GM23338 (cell line): Measurements from ENCODE around the gene ENOX1. TPM values are rescaled to one million over a fixed set of nuclear protein-coding genes. Genes with fewer than 3 reads are reported as not detected.
"Not testable (repeated sequence)": the region's sequence is repeated elsewhere in the genome, so short reads cannot be mapped to it uniquely, and the experiment has no call there.

Source experiments
- ATAC-seq: fragments of 200-7000 bp; cut with Tn5 transposase; 3 replicates; pipeline ENCODE4 v1.9.1; 2020
- DNase-seq: peaks from one replicate; pipeline ENCODE4 v3.0.0-alpha.2; 2015; ENCODE audit warnings: low spot score
- H2AFZ ChIP-seq: fragments of 200-600 bp; sonication (generic); 2 replicates; pipeline ENCODE4 v1.8.0; 2016; ENCODE audit warnings: antibody characterized with exemption, mild to moderate bottlenecking, moderate library complexity
- H3F3A ChIP-seq: fragments of 200-600 bp; sonication (generic); replicated peaks from 2 replicates; pipeline ENCODE4 v1.8.0; 2017; ENCODE audit warnings: antibody characterized with exemption, mixed run types, low read depth
- H3K27ac ChIP-seq: fragments of 200-600 bp; sonication (generic); 2 replicates; pipeline ENCODE4 v1.6.1; 2016; ENCODE audit warnings: low read depth
- H3K27me3 ChIP-seq: fragments of 200-600 bp; sonication (generic); 2 replicates; pipeline ENCODE4 v1.8.0; 2016; ENCODE audit warnings: mild to moderate bottlenecking, mixed run types, moderate library complexity; ENCODE audit not compliant: insufficient read depth
- H3K36me3 ChIP-seq: fragments of 200-600 bp; sonication (generic); 2 replicates; pipeline ENCODE4 v1.8.0; 2016; ENCODE audit warnings: mild to moderate bottlenecking; ENCODE audit not compliant: insufficient read depth
- H3K4me1 ChIP-seq: fragments of 200-600 bp; sonication (generic); 2 replicates; pipeline ENCODE4 v1.8.0; 2016; ENCODE audit warnings: mild to moderate bottlenecking, moderate library complexity; ENCODE audit not compliant: insufficient read depth
- H3K4me2 ChIP-seq: fragments of 200-600 bp; sonication (generic); 2 replicates; pipeline ENCODE4 v1.7.1; 2017; ENCODE audit warnings: mixed run types
- H3K4me3 ChIP-seq: fragments of 200-600 bp; sonication (generic); 2 replicates; pipeline ENCODE4 v1.6.1; 2016; ENCODE audit warnings: mixed run types
- H3K79me2 ChIP-seq: fragments of 200-600 bp; sonication (generic); replicated peaks from 2 replicates; pipeline ENCODE4 v1.8.0; 2017; ENCODE audit warnings: mild to moderate bottlenecking; ENCODE audit not compliant: insufficient read depth
- H3K9me2 ChIP-seq: fragments of 200-600 bp; sonication (generic); 2 replicates; pipeline ENCODE4 v1.8.0; 2017; ENCODE audit not compliant: insufficient read depth
- H4K20me1 ChIP-seq: fragments of 200-600 bp; sonication (generic); replicated peaks from 2 replicates; pipeline ENCODE4 v1.8.0; 2017; ENCODE audit warnings: mild to moderate bottlenecking; ENCODE audit not compliant: insufficient read depth
- H3K27ac Mint-ChIP-seq: 2 replicates; pipeline ENCODE4 v1.8.0; 2020; ENCODE audit warnings: inconsistent platforms, mild to moderate bottlenecking, moderate library complexity, mixed read lengths
- H3K27me3 Mint-ChIP-seq: 3 replicates; pipeline ENCODE4 v1.8.0; 2022; ENCODE audit warnings: low read depth, mild to moderate bottlenecking, moderate library complexity, mixed read lengths, inconsistent platforms; ENCODE audit not compliant: insufficient read depth, poor library complexity
- H3K36me3 Mint-ChIP-seq: 3 replicates; pipeline ENCODE4 v1.8.0; 2021; ENCODE audit warnings: low read depth, mild to moderate bottlenecking, inconsistent platforms, moderate library complexity, mixed read lengths
- H3K4me1 Mint-ChIP-seq: 3 replicates; pipeline ENCODE4 v1.8.0; 2020; ENCODE audit warnings: mild to moderate bottlenecking, inconsistent platforms, mixed read lengths
- H3K4me3 Mint-ChIP-seq: 3 replicates; pipeline ENCODE4 v1.8.0; 2021; ENCODE audit warnings: moderate library complexity, mild to moderate bottlenecking, inconsistent platforms, mixed read lengths
- H3K9me3 Mint-ChIP-seq: 3 replicates; pipeline ENCODE4 v1.8.0; 2020; ENCODE audit warnings: moderate library complexity, mild to moderate bottlenecking, inconsistent platforms, mixed read lengths
- ETS1 ChIP-seq: IDR thresholded peaks from 2 replicates; pipeline ENCODE4 v1.6.1; 2016; ENCODE audit warnings: antibody characterized with exemption
- EZH2phosphoT487 ChIP-seq: fragments of 200-600 bp; sonication (generic); IDR thresholded peaks from one replicate; pipeline ENCODE4 v1.8.1; 2018; ENCODE audit warnings: antibody characterized with exemption; ENCODE audit not compliant: unreplicated experiment
- STAT1 ChIP-seq: IDR thresholded peaks from one replicate; pipeline ENCODE4 v1.6.1; 2016; ENCODE audit warnings: antibody characterized with exemption; ENCODE audit not compliant: unreplicated experiment
- ZNF114 ChIP-seq: fragments of 250-450 bp; sonication (Bioruptor Pico); IDR thresholded peaks from 2 replicates; pipeline ENCODE4 v1.5.0; 2020; ENCODE audit warnings: mild to moderate bottlenecking, moderate library complexity
- polyA plus RNA-seq: library from polyadenylated mRNA; unstranded; fragments of >200 nt; fragmentation: Nextera tagmentation; extraction: Ambion mirVana; gene quantifications from 2 replicates; pipeline ENCODE4 v1.2.1, GENCODE V29; 2016
- total RNA-seq: library from RNA; depleted of rRNA; stranded (reverse); fragments of >200 nt; shearing (Covaris generic); gene quantifications from 2 replicates; pipeline ENCODE4 v1.2.3, GENCODE V29; 2014
- TF ChIP-seq, protein P1 (sequence below): fragments of 250-450 bp; sonication (Bioruptor Pico); IDR thresholded peaks from 2 replicates; pipeline ENCODE4 v1.5.0; 2020; ENCODE audit warnings: mild to moderate bottlenecking, moderate library complexity

The ENOX1 gene
- total and polyA plus RNA-seq, 2 experiments from 2014 or later, result 0.66 to 0.81 TPM

- H2AFZ ChIP-seq, H3K36me3 ChIP-seq, H3K27ac Mint-ChIP-seq, H3K4me3 ChIP-seq, H3K9me2 ChIP-seq, H3K4me1 Mint-ChIP-seq, H3K4me3 Mint-ChIP-seq, H3K27ac ChIP-seq, ATAC-seq, H4K20me1 ChIP-seq, H3K79me2 ChIP-seq, H3F3A ChIP-seq, H3K36me3 Mint-ChIP-seq, H3K27me3 Mint-ChIP-seq, H3K4me2 ChIP-seq, H3K27me3 ChIP-seq, DNase-seq, H3K4me1 ChIP-seq: not testable (repeated sequence)
- H3K9me3 Mint-ChIP-seq, result peaks cover 32% of the 10 kb centered on the region
These were observed 369.9 kb downstream of the ENOX1 start for GRCh38 chr13:43416842-43417241.

DNA sequence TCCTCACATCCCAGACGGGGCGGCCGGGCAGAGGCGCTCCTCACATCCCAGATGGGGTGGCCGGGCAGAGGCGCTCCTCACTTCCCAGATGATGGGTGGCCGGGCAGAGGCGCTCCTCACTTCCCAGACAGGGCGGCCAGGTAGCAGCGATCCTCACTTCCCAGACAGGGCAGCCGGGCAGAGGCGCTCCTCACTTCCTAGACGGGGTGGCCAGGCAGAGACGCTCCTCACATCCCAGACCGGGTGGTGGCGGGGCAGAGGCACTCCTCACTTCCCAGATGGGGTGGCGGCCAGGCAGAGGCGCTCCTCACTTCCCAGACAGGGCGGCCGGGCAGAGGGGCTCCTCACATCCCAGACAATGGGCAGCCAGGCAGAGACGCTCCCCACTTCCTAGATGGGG, 370.4 kb downstream of the ENOX1 start:
- H3K4me3 Mint-ChIP-seq, H3K4me1 Mint-ChIP-seq, H3K36me3 Mint-ChIP-seq, H3K4me2 ChIP-seq, H3K27ac ChIP-seq, H3K36me3 ChIP-seq, H3K9me2 ChIP-seq, H3K27me3 Mint-ChIP-seq, H3K27ac Mint-ChIP-seq, H3K27me3 ChIP-seq, ATAC-seq, DNase-seq, H4K20me1 ChIP-seq, H2AFZ ChIP-seq, H3K4me3 ChIP-seq, H3K79me2 ChIP-seq, H3F3A ChIP-seq, H3K4me1 ChIP-seq: not testable (repeated sequence)
- H3K9me3 Mint-ChIP-seq, result peaks cover 32% of the 10 kb centered on the region

DNA sequence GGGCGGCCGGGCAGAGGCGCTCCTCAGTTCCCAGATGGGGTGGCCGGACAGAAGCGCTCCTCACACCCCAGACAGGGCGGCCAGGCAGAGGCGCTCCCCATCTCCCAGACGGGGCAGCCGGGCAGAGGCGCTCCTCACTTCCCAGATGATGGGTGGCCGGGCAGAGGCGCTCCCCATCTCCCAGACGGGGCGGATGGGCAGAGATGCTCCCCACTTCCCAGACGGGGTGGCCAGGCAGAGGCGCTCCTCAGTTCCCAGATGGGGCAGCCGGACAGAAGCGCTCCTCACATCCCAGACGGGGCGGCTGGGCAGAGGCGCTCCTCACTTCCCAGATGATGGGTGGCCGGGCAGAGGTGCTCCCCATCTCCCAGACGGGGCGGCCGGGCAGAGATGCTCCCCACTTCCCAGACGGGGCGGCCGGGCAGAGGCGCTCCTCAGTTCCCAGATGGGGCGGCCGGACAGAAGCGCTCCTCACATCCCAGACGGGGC, 370.8 kb downstream of the ENOX1 start:
- H3K27me3 ChIP-seq, H3K27me3 Mint-ChIP-seq, DNase-seq, H3K4me3 Mint-ChIP-seq, H2AFZ ChIP-seq, H3F3A ChIP-seq, H3K27ac ChIP-seq, H4K20me1 ChIP-seq, H3K9me2 ChIP-seq, H3K36me3 ChIP-seq, H3K27ac Mint-ChIP-seq, H3K4me1 ChIP-seq, H3K4me3 ChIP-seq, H3K36me3 Mint-ChIP-seq, H3K4me2 ChIP-seq, H3K4me1 Mint-ChIP-seq, ATAC-seq, H3K79me2 ChIP-seq: not testable (repeated sequence)
- H3K9me3 Mint-ChIP-seq, result peaks cover 32% of the 10 kb centered on the region

GRCh38 chr13:43414111-43414510, 372.7 kb downstream of the ENOX1 start:
- H3K9me3 Mint-ChIP-seq, result peaks cover 20% of the 10 kb centered on the region; the same call in 2 of the 3 replicates
- Histone ChIP-seq H3K4me2 (no peak overlapping the region), H4K20me1 (no peaks in the 10 kb centered on the region), H3K36me3 (no peaks in the 10 kb centered on the region), H3K4me1 (no peaks in the 10 kb centered on the region; the same call in 1 of the 2 replicates), H2AFZ (no peak overlapping the region), H3K79me2 (no peaks in the 10 kb centered on the region), H3K27ac (no peak overlapping the region), H3K9me2 (0 out of 2 replicates have a peak, but pooled peaks cover 2% of the 10 kb centered on the region), H3K4me3 (no peak overlapping the region), H3K27me3 (no peaks in the 10 kb centered on the region), H3F3A (no peaks in the 10 kb centered on the region)
- peaks cover 4% of the 10 kb centered on the region; the same call in 2 of the 3 replicates for H3K4me1 Mint-ChIP-seq
- H3K4me3 Mint-ChIP-seq, result no peak overlapping the region
- ATAC-seq (no peak), DNase-seq (no peak)
- H3K36me3 Mint-ChIP-seq, result peaks cover 9% of the 10 kb centered on the region; the same call in 2 of the 3 replicates
- H3K27me3 Mint-ChIP-seq, result no peaks in the 10 kb centered on the region
- H3K27ac Mint-ChIP-seq, result no peak overlapping the region
- TF ChIP-seq ZNF114 (CRISPR knock-in tag) (no peak), ETS1 (no peak), STAT1 (no peak), EZH2phosphoT487 (no peak)
- TF ChIP-seq, protein P1, sequence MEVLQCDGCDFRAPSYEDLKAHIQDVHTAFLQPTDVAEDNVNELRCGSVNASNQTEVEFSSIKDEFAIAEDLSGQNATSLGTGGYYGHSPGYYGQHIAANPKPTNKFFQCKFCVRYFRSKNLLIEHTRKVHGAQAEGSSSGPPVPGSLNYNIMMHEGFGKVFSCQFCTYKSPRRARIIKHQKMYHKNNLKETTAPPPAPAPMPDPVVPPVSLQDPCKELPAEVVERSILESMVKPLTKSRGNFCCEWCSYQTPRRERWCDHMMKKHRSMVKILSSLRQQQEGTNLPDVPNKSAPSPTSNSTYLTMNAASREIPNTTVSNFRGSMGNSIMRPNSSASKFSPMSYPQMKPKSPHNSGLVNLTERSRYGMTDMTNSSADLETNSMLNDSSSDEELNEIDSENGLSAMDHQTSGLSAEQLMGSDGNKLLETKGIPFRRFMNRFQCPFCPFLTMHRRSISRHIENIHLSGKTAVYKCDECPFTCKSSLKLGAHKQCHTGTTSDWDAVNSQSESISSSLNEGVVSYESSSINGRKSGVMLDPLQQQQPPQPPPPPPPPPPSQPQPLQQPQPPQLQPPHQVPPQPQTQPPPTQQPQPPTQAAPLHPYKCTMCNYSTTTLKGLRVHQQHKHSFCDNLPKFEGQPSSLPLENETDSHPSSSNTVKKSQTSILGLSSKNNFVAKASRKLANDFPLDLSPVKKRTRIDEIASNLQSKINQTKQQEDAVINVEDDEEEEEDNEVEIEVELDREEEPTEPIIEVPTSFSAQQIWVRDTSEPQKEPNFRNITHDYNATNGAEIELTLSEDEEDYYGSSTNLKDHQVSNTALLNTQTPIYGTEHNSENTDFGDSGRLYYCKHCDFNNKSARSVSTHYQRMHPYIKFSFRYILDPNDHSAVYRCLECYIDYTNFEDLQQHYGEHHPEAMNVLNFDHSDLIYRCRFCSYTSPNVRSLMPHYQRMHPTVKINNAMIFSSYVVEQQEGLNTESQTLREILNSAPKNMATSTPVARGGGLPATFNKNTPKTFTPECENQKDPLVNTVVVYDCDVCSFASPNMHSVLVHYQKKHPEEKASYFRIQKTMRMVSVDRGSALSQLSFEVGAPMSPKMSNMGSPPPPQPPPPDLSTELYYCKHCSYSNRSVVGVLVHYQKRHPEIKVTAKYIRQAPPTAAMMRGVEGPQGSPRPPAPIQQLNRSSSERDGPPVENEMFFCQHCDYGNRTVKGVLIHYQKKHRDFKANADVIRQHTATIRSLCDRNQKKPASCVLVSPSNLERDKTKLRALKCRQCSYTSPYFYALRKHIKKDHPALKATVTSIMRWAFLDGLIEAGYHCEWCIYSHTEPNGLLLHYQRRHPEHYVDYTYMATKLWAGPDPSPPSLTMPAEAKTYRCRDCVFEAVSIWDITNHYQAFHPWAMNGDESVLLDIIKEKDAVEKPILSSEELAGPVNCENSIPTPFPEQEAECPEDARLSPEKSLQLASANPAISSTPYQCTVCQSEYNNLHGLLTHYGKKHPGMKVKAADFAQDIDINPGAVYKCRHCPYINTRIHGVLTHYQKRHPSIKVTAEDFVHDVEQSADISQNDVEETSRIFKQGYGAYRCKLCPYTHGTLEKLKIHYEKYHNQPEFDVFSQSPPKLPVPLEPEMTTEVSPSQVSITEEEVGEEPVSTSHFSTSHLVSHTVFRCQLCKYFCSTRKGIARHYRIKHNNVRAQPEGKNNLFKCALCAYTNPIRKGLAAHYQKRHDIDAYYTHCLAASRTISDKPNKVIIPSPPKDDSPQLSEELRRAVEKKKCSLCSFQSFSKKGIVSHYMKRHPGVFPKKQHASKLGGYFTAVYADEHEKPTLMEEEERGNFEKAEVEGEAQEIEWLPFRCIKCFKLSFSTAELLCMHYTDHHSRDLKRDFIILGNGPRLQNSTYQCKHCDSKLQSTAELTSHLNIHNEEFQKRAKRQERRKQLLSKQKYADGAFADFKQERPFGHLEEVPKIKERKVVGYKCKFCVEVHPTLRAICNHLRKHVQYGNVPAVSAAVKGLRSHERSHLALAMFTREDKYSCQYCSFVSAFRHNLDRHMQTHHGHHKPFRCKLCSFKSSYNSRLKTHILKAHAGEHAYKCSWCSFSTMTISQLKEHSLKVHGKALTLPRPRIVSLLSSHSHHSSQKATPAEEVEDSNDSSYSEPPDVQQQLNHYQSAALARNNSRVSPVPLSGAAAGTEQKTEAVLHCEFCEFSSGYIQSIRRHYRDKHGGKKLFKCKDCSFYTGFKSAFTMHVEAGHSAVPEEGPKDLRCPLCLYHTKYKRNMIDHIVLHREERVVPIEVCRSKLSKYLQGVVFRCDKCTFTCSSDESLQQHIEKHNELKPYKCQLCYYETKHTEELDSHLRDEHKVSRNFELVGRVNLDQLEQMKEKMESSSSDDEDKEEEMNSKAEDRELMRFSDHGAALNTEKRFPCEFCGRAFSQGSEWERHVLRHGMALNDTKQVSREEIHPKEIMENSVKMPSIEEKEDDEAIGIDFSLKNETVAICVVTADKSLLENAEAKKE, result no peak
